ENCODE results near the gene RBM4.
A peak's percentile ranks its signal among the peaks of the same experiment; 100 is the strongest.
"Not testable (repeated sequence)": the region's sequence is repeated elsewhere in the genome, so short reads cannot be mapped to it uniquely, and the experiment has no call there.

RBM4 gene

GRCh38 chr11:66614073-66614472, 24.4 kb upstream of the RBM4 start:
- intact Hi-C loops (cut with DNase I): no loop called here
- no peak for DNase-seq

DNA sequence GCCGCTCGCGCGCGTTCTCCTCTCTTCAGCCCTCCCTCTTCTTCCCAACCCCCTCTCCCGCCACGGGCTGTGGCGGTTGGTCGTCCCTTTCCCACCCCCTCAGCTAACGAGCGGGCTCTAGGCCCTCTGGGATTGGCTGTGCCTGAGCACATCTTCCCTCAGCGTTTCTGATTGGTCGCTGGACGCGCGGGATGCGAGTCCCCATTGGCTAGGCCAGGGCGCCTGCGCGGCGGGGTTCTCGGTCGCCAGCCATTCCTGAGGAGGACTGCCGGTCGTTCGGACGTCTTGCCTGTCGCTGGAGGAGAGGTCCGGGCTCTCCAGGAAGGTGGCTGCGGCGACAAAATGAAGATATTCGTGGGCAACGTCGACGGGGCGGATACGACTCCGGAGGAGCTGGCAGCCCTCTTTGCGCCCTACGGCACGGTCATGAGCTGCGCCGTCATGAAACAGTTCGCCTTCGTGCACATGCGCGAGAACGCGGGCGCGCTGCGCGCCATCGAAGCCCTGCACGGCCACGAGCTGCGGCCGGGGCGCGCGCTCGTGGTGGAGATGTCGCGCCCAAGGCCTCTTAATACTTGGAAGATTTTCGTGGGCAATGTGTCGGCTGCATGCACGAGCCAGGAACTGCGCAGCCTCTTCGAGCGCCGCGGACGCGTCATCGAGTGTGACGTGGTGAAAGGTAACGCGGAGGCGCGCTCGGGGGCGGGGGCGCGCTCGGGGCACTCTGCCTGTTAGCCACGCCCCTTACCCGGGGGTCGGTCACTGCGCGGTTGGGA, 21.9 kb upstream of the RBM4 start, which contains the start of gene RBM14:
TSS of gene RBM14 (plus strand) at position 252 of the 776 bp plus-strand sequence. CDS start at position 343, 91 bp downstream.
- peak; percentile 96 to 100 (median 99) for DNase-seq
- intact Hi-C loops (cut with DNase I): loop anchor here (2.0 kb wide), 1 partner anchor 22 kb away; the partner anchor contains the start of gene RBM4

GRCh38 chr11:66617155-66617834, 21.2 kb upstream of the RBM4 start:
- peak in 4 of 42 donors; percentile 30 to 59 (median 45) for DNase-seq
- intact Hi-C loops (cut with DNase I): loop anchor here (2.0 kb wide), 1 partner anchor 22 kb away; the partner anchor contains the start of gene RBM4

- intact Hi-C loops (cut with DNase I): no loop called here
- no peak for DNase-seq
These were observed 19.4 kb upstream of the RBM4 start for GRCh38 chr11:66619080-66619554.

DNA sequence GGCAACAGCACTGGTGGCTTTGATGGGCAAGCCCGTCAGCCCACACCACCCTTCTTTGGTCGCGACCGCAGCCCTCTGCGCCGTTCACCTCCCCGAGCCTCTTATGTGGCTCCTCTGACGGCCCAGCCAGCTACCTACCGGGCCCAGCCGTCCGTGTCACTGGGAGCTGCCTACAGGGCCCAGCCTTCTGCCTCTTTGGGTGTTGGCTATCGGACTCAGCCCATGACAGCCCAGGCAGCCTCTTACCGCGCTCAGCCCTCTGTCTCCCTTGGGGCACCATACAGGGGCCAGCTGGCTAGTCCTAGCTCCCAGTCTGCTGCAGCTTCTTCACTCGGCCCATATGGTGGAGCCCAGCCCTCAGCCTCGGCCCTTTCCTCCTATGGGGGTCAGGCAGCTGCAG, 14.1 kb upstream of the RBM4 start:
- DNase-seq: no peak
- intact Hi-C loops (cut with DNase I): no loop called here

GRCh38 chr11:66625041-66625751, 13.3 kb upstream of the RBM4 start:
- DNase-seq: no peak
- intact Hi-C loops (cut with DNase I): no loop called here

DNA sequence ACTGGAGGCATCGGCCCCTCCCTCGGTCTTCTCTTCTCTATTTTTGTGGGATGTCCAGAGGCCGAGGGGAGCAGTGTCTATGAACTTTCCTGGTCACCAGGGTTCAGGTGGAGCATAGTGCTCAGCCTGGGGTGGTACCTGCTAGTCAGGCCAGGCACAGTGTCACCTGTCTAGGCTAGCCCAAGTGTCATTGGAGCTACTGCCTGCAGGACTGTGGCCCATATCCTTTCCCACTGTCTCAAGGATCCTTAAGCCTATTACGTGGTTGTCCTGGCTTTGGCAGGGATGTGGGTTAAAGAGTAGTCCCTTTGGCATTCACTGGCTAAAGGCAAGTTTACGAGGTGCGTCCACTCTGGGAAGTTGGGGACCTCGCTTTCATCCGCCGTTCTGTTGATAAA, 12.8 kb upstream of the RBM4 start:
- DNase-seq: no peak
- intact Hi-C loops (cut with DNase I): no loop called here

- intact Hi-C loops (cut with DNase I): no loop called here
- DNase-seq: no peak
These were observed 12.1 kb upstream of the RBM4 start for GRCh38 chr11:66626382-66626781.

DNA sequence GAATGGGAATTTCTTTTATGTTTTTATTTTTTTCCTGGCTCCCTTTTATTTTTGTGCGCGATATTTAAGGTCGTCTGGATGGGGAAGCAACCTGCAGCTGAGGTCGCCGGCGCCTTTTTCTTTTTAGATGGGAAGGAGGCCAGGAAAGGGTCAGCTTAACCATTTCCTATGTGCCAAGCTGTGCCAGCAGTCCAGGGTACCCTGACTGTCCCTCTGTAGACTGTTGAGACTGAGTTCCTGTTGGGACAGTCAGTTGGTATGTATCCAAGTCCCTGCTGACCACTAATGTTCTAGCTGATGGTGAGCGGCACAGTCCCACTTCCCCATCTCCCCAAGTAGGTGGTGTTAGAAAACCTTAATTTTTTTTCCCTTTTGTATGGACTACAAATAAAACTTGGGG, 11.6 kb upstream of the RBM4 start:
- intact Hi-C loops (cut with DNase I): no loop called here
- DNase-seq: peak in 5 of 42 donors; percentile 7 to 40 (median 23)

GRCh38 chr11:66628061-66628603, 10.4 kb upstream of the RBM4 start:
- DNase-seq: no peak
- intact Hi-C loops (cut with DNase I): no loop called here

DNA sequence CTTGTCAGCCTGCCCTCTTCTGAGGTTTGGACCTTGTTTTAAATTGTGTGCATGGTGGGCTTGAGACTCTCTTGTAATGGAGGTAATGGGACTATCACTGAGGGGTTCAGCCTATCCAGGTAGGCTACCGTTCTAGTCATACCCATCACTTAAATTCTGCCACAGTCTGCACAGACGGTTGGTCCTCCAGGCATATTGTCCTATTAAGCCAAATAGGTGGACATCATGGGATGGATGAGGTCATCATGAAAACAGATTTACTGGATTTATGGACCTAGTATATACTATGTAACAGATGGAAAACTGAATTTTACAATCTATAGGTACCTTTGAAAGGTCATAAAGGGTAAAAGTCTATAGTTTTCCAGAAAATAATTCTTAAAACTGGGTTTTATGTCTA, 9.1 kb upstream of the RBM4 start:
- intact Hi-C loops (cut with DNase I): no loop called here

DNA sequence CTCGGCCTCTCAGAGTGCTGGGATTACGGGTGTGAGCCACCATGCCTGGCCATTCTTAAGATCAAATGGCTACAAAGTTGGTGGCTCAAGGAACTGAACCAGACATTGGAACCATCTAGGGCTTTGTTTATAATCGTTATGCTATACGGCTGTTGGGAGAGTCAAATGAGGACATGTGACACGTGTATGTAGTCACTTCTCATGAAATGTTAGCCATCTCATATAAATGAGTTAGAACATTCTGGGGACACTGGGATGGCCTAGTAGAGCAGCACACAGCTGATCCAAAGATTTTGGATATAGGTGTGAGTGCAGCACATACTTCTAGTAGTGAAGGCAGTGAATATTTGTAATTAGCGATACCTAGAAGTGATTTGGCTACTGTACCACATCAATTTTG, 6.6 kb upstream of the RBM4 start:
- intact Hi-C loops (cut with DNase I): no loop called here
- DNase-seq: no peak

More for the DNA sequence above, 9.1 kb upstream of the RBM4 start:
- no peak for DNase-seq

DNA sequence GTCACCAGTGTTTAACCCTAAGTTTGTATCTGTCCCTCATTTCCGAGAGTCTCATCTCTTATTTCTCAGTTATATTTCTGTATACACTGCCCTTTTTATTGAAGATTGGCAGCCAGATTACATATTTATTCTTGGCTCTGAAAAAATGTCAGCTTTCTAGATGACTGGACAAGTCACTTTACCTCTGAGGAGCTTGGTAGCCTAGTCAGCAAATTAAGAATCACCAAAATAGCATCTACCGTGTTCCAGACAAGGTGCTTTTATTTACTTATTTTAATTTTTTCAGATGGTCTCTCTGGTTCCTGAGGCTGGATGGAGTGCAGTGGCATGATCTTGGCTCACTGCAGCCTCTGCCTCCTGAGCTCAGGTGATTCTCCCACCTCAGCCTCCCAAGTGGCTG, 5.6 kb upstream of the RBM4 start:
- intact Hi-C loops (cut with DNase I): no loop called here
- DNase-seq: no peak

DNA sequence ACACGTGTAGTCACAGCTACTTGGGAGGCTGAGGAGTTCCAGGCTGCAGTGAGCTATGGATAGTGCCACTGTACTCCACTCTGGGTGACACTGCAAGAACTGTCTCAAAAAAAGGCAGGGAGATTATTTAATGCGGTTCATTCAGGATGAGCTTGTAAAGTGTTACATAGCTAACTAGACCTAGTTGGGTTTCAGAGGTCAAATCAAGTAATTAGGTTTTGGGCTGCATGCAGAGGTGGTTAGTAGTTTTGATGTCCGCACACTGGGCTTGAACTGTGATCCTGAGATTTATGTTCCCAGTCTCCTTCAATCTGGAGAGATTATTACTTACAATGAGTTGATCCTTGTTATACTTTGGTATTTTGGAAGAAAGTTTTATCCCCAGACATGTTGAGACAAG, 2.1 kb upstream of the RBM4 start:
- intact Hi-C loops (cut with DNase I): no loop called here
- no peak for DNase-seq

DNA sequence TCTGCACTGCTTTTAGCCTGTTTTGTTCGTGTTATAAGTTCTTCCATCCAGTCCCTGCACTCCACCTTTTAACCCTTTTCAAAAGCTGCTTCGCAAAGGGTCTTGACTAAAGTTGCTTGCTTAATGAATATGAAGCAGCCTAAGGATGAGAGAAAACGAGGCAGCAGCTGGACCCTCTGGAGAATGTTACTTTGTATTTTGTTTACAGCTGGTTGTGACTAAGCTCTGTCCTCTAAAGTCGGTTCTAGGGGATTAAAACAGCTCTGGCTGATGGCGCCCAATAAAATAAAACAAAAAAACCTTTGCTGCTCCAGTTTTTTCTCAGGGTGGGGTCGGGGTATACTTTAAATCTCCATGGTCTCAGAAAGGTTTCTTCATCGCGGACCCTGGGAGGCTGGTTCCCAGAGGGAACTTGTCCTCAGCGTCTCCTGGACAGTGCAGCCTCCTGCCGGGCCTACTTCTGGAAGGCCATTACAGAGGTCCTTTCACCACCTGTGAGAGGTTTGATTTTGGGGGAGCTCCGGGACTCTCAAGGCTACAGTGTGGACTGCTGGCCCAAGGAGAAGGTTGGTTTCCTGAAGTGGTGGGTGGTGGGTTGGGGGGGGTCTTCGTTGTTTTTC, 836 bp upstream of the RBM4 start:
- DNase-seq: peak in 2 of 42 donors; percentile 9 to 18
- intact Hi-C loops (cut with DNase I): loop anchor here (2.0 kb wide), 1 partner anchor 21 kb away; the partner anchor contains the start of gene RBM14

DNA sequence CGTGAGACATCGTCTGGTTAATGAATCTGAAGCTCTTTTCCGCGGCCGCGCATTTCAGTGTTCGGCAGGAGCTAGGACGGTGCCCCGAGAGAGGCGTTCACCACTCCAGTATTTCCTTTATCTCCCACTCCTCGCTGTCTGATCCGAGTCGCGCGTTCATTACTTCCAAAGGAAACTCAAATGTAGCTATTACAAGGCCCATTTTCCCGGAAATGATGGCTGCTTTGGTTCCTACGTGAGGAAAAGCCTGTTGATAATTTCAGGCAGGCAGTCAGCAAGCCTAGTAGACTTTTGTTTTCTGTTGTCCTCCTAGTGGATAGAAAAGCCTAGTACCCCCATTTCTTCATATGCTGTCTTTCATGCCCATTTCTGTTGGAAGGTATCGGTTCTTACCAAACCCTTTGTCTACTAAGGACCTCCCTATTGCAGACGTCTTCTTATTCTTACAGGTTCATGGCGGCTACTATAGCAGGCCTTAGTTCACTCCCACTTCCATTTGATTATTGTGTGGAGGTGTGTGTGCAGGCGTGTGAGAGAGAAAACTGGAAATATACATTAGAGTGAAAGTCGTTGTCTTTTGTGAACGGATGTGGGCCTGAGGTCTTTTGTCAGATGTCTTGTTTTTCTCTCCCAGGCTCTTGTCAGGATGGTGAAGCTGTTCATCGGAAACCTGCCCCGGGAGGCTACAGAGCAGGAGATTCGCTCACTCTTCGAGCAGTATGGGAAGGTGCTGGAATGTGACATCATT, 737 bp downstream of the RBM4 start:
- DNase-seq: peak in 11 of 42 donors; percentile 10 to 59 (median 36)
- intact Hi-C loops (cut with DNase I): loop anchor here (2.0 kb wide), 1 partner anchor 22 kb away; the partner anchor contains the start of gene RBM14

- intact Hi-C loops (cut with DNase I): loop anchor here (2.0 to 5.0 kb wide), 2 partner anchors 23 to 37 kb away; partner anchors contain the start of genes RBM14 and RBM4B
- DNase-seq: not testable (repeated sequence)
These were observed 1.4 kb downstream of the RBM4 start for GRCh38 chr11:66639814-66640340.

GRCh38 chr11:66641834-66642233, 3.3 kb downstream of the RBM4 start:
- no peak for DNase-seq
- intact Hi-C loops (cut with DNase I): loop anchor here (5.0 kb wide), 1 partner anchor 35 kb away; the partner anchor contains the start of gene RBM4B

Measured in head of caudate nucleus (tissue), 42 donors.